ENCODE measurements around the gene EEF1AKMT4.

Gene EEF1AKMT4

DNA sequence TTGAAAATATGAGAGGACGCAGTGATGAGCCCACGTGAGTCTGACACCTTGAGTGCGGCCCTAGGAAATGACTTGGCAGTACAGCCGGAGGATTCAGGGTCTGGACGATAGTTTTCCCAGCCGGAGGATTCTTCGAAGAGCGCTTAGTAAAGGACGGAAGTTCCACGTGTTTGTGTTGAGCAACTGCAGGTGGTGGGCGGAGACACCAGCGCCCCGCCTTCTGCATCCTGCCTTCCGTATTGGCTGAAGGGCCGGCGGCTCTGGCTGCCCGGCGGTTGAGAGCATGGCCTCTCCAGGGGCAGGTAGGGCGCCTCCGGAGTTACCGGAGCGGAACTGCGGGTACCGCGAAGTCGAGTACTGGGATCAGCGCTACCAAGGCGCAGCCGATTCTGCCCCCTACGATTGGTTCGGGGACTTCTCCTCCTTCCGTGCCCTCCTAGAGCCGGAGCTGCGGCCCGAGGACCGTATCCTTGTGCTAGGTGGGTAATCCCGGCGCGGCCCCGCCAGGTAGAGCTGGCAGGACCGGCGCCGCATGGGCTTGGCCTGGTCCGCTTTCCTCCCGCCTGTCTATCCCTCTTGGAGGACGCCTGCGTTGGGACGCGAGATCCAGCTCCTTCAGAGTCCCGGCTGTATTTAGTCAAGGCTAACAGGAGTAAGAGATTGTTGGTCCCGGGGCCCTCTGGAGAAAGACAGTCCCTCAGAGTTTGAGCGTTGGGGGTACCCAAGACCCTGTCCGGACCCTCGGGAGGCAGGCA, at the start of gene EEF1AKMT4:
Gene EEF1AKMT4, plus strand, starts transcription at position 261 of the 755 bp plus-strand sequence. Its CDS starts 23 bp downstream, at position 284.
- H3K27ac ChIP-seq, result peak within 1 kb of the TSS; percentile 95
- TF ChIP-seq, protein P1, sequence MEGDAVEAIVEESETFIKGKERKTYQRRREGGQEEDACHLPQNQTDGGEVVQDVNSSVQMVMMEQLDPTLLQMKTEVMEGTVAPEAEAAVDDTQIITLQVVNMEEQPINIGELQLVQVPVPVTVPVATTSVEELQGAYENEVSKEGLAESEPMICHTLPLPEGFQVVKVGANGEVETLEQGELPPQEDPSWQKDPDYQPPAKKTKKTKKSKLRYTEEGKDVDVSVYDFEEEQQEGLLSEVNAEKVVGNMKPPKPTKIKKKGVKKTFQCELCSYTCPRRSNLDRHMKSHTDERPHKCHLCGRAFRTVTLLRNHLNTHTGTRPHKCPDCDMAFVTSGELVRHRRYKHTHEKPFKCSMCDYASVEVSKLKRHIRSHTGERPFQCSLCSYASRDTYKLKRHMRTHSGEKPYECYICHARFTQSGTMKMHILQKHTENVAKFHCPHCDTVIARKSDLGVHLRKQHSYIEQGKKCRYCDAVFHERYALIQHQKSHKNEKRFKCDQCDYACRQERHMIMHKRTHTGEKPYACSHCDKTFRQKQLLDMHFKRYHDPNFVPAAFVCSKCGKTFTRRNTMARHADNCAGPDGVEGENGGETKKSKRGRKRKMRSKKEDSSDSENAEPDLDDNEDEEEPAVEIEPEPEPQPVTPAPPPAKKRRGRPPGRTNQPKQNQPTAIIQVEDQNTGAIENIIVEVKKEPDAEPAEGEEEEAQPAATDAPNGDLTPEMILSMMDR (IDR thresholded peaks at IDR 0.05), result no peak
- no peak for TF ChIP-seq ZFX (IDR thresholded peaks at IDR 0.05; ENCODE audit: borderline replicate concordance)

DNA sequence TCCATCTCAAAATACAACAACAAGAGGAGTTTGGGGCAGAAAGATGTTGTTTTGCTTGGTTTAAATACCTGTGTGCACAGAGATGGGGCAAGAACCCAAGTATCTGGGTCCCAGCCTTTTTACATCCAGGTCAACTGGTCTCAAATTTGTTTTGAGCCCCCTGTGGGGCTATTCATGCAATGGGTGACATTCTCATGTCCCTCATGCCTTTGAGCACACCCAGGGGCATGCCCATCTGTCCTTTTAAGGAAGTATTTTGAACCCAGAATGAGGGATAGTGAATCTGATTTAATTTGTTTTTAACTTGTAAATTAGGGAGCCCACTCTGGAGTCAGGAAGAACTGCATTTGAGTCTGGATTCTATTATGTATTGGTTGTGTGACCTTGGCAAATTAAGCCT, 48.6 kb upstream of the EEF1AKMT4 start:
- TF ChIP-seq ZFX (IDR thresholded peaks at IDR 0.05; ENCODE audit: borderline replicate concordance), result no peak
- TF ChIP-seq, protein P1 (IDR thresholded peaks at IDR 0.05), result no peak
- H3K27ac ChIP-seq, result no peak overlapping the region

GRCh38 chr3:184203526-184203925, 45.9 kb upstream of the EEF1AKMT4 start:
- TF ChIP-seq, protein P1 (IDR thresholded peaks at IDR 0.05), result no peak
- TF ChIP-seq ZFX (IDR thresholded peaks at IDR 0.05; ENCODE audit: borderline replicate concordance), result no peak
- no peak overlapping the region for H3K27ac ChIP-seq

- no peak overlapping the region for H3K27ac ChIP-seq
- TF ChIP-seq ZFX (IDR thresholded peaks at IDR 0.05; ENCODE audit: borderline replicate concordance), result no peak
- TF ChIP-seq, protein P1 (IDR thresholded peaks at IDR 0.05), result no peak
Measured at GRCh38 chr3:184209146-184209923, 40.1 kb upstream of the EEF1AKMT4 start.

DNA sequence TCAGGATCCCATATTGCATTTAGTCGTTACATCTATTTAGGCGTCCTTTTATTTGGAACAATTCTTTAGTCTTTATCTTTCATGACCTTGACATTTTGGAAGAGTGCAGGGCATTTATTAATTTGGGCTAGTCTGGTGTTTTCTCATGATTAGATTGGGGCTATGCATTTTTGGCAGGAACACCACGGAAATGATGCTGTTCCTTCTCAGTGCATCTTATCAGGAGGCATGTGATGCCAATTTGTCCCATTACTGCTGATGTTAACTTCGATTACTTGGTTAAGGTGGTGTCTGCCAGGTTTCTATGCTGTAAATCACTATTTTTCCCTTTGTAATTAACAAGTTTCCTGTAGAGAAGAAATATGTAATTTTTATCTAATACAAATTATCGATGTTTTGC, 38.2 kb upstream of the EEF1AKMT4 start:
- TF ChIP-seq, protein P1 (IDR thresholded peaks at IDR 0.05), result no peak
- no peak for TF ChIP-seq ZFX (IDR thresholded peaks at IDR 0.05; ENCODE audit: borderline replicate concordance)

GRCh38 chr3:184211718-184212117, 37.8 kb upstream of the EEF1AKMT4 start:
- H3K27ac ChIP-seq, result no peak overlapping the region
- TF ChIP-seq ZFX (IDR thresholded peaks at IDR 0.05; ENCODE audit: borderline replicate concordance), result no peak
- TF ChIP-seq, protein P1 (IDR thresholded peaks at IDR 0.05), result no peak

More for the DNA sequence above, 38.2 kb upstream of the EEF1AKMT4 start:
- H3K27ac ChIP-seq, result no peak overlapping the region

DNA sequence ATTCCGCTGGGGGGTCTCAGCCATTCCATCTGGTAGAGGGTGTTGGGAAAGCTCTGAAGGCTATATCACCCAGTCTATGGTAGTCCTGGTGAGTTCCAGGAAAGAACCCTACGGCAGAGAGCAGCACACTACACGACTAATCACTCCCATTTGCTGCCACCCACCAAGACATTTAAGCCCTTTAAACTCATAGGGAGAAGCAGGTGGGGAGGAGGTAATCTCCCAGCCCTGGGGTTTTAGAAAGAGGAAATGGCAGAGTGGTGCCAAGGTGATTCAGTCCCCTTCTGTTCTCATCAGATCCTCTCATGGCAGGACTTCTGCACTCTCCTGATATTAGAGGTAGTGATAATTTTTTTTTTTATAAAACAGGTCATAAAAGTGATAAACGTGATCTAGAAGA, 30.7 kb upstream of the EEF1AKMT4 start:
- TF ChIP-seq, protein P1 (IDR thresholded peaks at IDR 0.05), result no peak
- TF ChIP-seq ZFX (IDR thresholded peaks at IDR 0.05; ENCODE audit: borderline replicate concordance), result no peak
- no peak overlapping the region for H3K27ac ChIP-seq
